Ecto neural progenitor cell (in vitro differentiated cells): ENCODE measurements around the gene RIPOR3.
"Not testable (repeated sequence)": the region's sequence is repeated elsewhere in the genome, so short reads cannot be mapped to it uniquely, and the experiment has no call there.

Source experiments
- DNase-seq: peaks from one replicate; pipeline ENCODE4 v3.0.0-alpha.2; 2018; ENCODE audit warnings: low spot score

Gene RIPOR3

DNA sequence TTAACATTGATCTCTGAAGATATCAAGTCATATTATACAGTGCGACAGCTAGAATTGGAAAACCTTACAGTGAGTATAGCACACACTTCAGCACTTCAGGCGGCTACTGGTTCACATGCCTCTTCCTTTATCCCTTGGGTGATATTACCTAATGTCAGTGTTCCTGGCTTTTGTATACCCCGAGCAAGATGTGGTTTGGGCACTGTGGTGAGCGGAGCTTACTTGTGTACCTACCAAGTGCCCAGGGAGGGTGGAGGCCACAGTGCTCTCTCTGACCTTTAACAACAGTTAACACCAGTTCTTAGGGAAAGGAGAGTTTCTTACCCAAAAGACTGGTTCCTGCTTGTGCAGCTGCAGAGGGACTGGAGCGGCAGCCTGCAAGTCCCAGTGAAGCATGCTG lies 116.8 kb downstream of the RIPOR3 start:
- no peak for DNase-seq

DNA sequence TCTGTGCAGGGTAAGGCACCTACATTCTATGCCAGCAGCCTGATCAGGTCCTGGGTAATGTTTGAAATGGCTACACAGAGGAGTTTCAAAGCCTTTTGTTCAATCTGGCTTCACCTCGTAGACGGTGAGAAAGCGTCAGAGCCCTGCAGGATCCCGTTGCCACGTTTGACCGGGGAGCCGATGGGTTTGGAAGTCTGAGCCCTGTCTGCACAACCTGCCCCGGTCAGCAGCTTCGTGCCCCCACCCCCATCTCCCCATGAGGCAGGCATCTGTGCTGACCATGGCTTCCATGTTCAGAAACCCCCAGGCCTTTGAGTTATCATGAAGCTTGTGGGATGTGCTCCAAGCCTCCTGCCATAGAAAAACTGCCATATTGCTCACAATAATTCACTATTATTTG lies 117.2 kb downstream of the RIPOR3 start:
- no peak for DNase-seq

DNA sequence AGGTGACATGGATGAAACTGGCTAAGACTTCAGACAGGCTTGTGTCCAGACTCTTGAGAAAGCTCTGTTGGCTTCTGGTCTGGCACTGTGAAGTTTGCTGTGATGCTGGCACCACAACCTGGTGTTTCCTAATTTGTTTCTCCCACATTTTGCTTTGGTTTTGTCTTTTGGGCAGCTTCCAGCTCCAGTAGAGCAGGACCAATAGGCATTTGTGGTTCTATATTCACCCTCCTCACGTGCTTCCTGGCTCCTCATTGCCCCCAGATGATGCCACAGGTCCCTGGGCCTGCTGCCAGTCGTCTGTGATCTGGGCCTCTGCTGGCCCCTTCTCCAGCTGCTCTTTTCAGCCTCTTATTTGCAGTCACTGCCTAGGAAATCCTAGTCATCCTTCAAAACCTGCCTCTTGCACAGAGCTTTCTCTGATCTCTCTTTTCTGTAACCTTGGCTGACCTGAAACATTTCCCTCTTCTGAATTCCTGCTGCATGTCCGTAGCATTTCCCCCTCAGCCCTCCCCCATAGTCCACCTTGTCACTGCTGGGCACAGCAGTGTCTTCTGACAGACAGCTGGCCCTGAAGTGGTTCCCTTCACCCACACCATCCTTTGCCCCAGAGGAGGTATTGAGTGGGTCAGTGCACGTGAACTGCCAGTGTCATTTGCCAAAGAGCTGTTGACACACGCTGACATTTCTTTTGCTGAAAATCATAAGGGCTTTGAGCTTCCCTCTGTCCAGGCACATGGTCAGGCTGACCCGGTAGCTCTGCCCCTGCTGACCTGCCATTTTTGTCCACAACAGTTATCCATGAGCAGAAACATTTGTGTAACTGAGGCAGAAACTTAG lies 118.2 kb downstream of the RIPOR3 start:
- DNase-seq: no peak

DNA sequence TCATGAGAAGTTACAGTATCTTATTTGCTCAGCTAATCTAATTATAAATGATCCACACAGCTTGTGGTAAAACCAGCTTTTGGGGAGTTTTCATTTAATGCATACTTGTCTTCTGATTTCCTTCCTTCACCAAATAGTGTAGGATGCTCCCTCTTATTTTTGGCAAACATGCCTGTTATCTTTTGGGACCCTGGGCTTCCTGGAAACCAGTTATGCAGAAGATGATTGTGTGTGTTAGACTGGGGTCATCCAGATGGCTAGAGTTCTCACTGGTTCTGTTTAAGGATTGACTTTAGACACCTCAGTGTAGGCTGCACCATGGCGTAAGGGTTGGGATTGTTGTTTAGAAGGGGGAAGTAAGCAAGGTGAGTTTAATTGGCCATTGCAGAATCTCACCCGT lies 119.9 kb downstream of the RIPOR3 start:
- DNase-seq: no peak

DNA sequence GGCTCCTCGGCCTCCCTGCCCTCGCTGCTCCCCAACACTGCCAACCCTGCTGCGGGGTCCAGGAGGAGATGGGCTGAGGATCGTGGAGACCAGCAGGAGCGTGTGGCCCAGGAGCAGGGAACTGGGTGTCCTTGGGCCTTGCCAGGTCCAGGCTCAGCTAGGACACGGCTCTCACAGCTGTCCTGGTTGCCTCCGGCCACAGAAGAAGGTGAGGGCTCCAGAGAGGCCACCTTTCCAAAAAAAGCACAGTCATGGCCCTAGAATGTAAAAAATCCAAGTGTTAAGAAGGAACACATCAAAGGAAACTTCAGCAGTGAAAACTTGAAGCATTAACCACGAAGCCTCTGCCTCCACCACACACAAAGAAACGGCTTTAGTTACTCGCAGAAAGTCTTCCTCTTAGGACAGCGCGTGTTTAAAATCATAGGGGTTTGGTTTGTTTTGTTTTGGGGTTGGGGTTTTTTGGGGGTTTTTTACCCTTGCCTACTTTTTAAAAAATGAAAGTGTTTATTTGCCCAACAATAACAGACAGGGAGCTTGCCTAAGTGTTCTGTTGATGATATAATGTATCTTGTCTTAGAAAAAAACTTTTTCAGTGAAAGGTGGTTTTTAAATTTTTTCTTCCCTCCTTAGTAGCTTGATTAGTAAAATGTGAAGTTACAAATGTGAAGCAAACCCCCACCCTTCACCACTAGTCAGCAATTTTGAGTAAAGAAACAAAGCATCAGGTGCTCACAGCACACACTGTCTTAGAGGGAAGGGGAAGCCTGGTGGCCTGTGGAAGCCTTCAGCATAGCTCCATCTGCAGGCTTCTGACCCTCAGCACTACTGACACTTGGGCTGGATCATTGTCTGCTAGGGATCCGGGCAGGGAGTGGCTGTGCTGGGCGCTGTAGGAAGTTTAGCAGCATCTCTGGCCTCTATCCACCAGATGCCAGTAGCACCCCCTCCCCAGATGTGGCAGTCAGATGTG lies 121.2 kb downstream of the RIPOR3 start:
- no peak for DNase-seq

DNA sequence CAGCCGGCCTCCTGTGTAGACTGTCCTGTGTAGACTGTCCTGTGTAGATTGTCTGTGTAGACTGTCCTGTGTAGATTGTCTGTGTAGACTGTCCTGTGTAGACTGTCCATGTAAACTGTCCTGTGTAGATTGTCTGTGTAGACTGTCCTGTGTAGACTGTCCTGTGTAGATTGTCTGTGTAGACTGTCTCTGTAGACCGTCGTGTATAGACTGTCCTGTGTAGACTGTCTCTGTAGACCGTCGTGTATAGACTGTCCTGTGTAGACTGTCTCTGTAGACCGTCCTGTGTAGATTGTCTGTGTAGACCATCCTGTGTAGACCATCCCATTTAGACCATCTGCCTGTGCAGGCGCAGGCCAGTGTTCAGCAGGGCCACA lies 121.9 kb downstream of the RIPOR3 start:
- DNase-seq: not testable (repeated sequence)

DNA sequence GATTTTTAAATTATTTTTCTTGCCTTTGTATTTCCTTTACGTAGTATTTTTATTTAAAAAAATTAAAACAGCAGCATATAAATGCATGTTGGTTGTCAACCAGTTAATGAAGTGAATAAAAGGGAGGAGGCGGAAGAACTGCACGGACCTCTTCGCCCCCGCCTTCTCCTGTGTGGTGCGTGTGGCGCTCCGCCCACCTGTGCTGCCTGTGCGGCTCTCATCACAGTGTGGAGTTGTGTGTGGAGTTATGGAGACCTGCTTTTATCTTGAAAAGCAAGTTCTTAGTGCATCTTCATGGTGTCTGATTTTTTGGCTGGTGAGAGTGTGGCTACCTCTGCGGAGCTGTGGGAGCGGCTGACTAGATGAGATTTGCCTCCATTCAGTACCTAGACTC lies 122.8 kb downstream of the RIPOR3 start:
- no peak for DNase-seq

DNA sequence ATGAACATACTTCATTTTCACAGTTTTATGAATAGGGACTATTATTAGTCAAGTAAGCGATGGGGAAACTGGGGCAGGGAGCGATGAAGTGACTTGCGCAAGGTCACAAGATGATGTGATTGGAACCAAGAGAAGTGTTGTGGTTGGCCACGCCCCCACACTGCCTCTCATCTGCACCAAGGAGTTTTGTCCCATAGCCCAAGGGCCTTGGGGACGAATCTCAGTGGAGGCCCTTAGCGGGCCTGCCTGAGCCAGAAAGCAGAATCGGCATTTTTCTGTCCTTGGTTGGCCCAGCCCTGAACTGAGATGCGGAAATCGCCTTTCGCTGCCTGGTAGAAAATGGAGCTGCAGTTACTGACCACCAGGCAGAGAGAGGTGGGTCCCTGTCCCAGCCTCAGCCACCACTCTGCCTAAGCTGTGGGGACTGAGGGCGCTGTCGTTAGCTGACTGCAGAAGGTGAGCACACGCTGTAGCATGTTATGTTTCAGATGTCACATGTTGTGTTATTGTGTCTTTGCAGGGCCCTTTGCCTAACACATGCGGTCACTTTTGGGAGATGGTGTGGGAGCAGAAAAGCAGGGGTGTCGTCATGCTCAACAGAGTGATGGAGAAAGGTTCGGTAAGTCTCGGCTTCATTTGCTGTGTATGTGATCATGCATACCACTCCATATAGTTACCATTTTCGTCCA lies 123.3 kb downstream of the RIPOR3 start:
- DNase-seq: no peak

DNA sequence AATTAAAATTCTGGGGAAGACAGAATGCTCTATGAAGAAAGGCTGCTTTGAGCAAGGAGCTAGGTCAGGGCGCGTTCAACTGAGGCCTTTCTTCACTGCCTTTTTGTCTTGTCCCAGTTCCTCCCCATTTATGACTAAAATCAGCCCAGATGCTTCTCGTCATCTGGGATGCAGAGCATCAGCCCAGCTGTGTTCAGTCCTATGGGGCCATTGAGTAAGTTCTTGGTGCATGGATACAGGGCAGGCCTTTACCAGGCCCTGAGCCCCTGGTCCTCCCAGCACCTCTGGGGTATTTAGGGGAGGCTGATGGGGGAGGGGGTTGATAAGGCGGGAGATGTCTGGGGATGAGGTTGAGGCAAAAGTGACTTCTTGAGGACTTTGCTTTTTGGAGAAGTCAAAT lies 125.5 kb downstream of the RIPOR3 start:
- no peak for DNase-seq

DNA sequence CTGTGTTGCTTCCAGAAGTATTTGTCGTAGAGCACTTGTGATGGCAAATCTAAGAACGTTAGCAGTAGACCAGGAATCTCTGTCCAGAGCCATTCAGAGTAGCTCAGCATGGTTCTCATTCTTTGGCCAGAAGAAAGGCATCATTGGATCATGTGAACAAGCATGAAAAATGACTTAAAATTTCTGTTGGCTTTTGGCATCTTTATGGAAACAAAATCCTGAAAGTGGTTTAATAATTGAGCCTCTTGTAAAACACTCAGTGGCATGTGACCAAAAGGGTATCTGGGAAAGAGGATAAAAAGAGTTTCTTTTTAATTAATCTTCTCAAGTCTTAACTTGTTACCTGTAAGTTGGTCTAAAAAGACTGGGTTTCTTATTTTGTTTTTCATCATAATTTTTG lies 126.0 kb downstream of the RIPOR3 start:
- no peak for DNase-seq

DNA sequence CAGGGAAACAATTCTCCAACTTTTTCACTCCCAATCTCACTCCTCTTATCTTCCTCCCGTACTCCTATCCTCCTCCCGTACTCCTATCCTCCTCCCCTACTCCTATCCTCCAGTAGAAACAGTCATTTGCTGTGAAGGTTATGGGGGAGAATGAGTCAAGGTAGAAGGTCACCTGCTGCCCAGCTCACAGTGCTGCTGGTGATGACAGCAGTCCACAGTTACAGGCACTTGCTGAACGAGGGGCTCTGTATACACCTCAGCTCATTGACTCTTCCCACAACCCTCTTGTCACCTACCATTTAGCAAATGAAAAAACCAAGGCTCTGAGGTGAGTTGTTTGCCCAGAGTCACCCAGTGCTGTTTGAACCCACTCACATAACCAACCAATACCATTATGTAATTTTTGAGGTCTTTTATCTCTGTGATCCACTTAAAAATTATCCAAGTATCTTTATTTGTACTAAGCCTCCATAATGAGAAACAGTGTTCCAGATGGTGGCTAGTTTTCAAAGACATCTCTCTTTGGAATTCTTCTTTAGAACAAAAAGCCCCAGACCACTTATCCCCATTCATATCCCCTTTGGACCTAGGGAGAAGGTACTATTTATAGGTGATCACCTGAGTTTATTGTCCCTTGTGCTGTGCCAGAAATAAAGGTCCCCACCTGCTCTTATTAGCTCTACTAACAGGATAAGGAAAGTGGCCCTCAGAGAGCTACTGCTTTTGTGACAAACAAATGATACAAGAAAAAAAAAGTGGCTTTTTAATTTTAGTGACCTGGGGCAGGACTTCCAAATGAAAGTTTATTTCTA lies 128.0 kb downstream of the RIPOR3 start:
- no peak for DNase-seq

DNA sequence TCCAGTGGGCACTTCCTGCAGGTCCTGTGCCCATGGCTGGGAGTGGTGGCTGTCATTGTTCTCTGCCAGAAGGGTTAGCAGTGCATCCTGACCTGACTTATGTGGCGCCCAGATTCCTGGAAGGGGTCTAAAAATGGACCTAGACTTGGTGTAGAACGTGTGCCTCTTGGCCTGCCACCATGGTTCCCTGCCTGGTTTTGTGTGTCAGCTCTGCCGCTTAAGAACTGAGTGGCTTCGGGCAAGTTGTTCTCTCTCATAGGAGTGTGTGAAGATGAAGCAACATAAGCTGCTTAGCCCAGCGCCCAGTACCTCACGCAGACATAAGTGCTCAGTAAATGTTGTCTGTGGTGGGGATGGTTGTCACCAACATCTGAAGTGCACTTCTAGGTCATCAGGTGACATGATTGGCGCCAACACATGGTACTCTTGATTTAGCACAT lies 129.1 kb downstream of the RIPOR3 start:
- DNase-seq: no peak

DNA sequence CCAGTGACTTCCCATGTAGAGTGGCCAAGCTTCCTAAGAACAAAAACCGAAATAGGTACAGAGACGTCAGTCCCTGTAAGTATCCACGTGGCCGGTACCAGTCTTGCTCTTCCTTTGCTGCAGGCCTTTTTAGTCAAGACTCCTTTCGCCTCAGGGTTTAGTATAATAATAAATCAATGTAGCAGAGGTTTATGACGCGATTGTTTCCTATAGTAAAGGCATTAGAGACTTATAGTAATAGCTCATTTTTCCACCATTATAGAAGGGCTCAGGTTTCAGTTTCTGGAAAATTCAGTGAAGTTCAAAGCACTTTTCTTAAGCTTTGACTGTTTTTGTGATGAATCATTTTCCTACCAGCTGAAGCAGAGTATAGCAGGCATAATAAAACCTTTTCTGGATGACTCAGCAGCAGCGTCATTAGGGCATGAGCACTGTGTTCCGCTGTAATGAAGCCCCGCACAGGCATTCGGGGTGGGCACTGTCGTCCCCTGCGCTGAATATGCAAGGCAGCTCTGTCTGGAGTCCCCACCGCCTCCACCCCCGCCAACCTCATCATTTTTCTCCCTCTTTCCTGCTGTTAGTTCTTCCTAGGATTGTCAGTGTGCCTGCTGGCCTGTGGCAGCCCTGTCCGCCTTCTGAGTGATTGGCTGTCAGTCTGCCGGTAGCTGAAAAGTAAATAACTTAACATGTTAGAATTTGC lies 129.8 kb downstream of the RIPOR3 start:
- DNase-seq: no peak

DNA sequence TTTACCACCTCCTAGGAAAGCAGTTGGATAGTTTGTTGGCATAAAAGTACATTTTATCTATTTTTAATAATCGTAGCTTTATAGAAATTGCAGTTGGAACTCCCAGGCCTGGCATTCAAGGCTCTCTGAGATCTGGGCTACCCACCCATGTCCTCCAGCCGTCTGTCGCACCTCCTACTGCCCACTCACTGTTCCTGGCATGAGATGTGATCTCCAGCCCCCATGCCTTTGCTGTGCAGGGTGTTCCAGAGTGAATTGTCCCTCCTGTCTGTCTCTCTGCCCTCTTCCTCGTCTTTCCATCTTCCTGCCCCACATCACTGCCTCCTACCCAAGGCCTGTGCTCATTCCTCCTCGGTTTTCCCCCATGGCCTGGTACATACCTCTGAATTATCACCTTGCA lies 130.5 kb downstream of the RIPOR3 start:
- no peak for DNase-seq

DNA sequence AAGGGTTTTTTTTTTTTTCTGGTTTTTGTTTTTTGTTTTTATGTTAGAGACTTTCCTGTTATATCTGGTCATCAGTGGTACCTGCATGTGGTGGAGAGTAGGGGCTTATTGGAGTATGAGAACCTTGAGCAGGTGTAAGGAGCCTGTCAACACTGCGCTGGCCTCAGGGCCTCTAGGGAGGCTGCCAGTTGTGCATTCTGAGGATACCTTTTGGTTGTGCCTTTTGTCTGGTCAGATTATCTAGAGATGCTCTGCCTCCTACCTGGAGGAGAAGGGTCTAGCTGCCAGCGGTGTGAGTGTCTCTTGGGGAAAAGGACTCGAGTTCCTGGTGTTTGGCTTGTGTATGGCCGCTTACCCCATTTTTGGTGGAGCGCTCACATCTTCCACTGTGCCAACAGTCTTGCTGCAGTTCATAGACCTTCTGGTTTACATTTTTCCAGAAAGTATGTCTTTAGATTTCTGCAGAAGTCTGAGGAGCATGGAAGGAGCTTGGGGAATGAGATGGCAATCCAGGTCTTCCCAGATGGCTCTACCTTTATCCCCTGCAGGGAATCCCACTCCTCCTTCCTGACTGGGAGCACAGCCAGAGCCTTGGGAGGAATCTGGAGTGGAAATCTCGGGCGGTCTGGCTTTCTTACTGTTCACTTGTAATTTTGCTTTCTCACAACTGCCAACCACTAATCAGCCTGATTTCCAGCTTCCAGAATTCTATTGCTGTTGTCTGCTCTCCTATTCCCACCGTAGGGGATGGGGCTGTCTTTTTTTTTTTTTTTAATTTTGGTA lies 131.3 kb downstream of the RIPOR3 start:
- DNase-seq: no peak

DNA sequence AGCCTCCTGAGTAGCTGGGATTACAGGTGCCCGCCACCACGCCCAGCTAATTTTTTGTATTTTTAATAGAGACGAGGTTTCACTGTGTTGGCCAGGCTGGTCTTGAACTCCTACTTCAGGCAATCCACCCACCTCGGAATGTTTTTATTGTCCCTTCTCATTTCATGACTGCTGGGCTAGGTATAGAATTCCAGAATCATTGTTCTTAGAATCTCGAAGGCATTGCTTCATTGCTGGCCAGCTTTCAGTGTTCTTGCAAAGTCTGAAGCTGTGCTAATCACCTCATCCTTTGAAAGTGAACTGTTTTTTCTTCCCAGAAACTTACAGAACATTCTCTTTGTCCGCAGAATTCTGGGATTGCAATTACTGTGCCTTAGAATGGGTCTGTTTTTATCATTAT lies 132.2 kb downstream of the RIPOR3 start:
- no peak for DNase-seq

DNA sequence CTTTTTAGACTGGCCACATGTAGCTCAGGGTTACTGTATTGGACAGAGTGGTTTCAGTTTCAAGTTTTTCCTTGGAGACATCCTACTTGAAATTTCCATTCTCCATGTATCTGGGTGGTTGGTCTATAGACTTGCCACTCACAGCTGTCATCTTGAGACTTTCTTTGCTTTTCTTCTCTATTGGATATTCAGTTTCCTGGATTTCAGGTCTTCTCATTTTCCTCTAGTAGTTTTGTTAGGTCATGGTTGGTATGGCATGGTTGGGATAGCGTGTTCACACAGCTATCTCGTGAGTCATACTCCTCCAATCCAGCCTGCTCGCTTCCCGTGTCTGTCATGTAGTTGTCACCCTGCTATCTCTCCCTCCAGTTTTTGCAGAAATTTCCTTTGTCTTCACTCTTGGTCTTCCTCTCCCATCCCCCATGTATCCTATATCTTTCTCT lies 132.8 kb downstream of the RIPOR3 start:
- no peak for DNase-seq

DNA sequence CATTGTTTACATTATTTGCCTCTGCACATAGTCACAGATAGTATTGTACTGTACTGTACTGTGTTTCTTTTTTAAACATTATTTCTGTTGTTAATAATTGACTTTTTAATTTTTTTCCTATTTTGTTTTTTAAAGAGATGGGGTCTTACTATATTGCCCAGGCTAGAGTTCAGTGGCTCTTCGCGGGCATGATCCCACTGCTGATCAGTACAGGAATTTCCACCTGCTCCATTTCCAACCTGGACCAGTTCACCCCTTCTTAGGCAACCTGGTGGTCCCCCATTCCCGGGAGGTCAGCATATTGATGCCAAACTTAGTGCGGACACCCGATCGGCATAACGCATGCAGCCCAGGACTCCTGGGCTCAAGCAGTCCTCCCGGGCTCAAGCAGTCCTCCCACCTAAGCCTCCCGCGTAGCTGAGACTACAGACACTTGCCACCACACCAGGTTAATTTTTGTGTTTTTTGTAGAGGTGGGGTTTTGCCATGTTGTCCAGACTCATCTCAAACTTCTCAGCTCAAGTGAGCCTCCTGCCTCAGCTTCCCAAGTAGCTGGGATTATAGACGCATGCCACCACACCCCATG lies 133.7 kb downstream of the RIPOR3 start:
- no peak for DNase-seq

DNA sequence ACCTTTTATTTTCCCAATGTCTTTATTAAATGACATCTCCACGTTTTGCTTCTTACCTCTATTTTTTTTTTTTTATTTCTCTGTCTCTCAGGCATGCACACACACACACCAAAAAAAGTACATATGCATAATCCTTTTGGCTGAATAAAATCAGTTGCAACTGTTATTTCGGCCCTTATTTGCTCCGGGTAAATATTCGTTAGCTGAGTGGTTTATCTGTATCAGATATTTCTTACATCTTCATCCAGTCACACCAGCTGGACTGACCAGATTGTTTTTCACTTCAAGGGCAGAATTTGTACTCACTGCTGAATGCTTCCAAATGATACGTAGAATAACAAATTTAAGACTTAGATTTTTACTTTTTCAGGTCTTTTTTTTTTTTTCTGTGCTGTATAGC lies 135.7 kb downstream of the RIPOR3 start:
- no peak for DNase-seq
